ENCODE results near the gene SACS.
A peak's percentile ranks its signal among the peaks of the same experiment; 100 is the strongest.
"Not testable (repeated sequence)": the region's sequence is repeated elsewhere in the genome, so short reads cannot be mapped to it uniquely, and the experiment has no call there.

SACS gene

DNA sequence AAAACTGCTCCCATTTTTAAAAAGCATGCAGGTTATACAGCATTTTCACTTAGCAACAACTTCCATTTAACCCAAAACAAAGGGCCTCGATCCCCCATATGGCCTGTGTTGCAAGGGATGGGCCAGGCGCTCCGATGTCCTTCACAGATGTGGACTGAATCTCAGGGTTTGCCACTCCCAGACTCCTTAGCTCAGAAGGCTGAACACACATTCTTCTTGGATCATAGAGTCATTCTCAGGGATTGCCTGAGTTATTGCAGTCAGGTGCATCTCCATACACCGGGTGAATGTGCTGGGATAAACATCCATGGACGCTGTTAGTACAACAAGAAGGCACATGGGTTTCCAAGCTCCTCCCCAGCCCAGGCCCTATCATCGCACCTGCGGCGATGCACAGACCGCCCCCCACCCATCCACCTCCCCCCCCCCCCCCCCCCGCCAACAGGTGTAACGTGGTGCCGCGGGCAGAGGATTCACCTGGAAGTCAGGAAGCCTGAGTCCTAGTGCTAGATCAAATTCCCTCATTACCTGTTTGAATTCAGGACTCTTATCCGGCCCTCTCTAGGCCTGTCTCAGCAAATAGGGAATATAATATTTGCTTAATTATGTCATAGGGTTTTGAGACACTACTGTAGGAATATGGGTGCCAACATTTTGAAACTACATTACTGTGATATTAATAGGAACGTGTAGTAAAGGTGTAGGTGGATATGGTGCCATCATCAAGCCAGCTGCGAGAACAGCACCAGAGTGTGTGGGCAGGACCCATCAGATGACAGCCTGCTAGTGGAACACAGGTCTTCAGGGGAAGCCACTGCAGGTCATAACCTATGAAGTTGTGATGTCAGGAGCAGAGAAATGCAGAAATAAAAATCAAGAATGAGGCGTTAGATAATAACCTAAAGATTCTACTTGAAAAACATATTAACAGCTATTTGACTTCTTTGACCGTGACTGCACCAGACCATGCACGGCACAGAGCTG, 110.9 kb downstream of the SACS start:
- in situ Hi-C loops (cut with HindIII; ENCODE audit: low sequenced_read_pairs) = no loop called here
- H3K4me3 ChIP-seq (ENCODE audit: low read depth, low read length) = no peak overlapping the region
- DNase-seq (ENCODE audit: low read depth, low spot score) = no peak
- TF ChIP-seq, protein P1, sequence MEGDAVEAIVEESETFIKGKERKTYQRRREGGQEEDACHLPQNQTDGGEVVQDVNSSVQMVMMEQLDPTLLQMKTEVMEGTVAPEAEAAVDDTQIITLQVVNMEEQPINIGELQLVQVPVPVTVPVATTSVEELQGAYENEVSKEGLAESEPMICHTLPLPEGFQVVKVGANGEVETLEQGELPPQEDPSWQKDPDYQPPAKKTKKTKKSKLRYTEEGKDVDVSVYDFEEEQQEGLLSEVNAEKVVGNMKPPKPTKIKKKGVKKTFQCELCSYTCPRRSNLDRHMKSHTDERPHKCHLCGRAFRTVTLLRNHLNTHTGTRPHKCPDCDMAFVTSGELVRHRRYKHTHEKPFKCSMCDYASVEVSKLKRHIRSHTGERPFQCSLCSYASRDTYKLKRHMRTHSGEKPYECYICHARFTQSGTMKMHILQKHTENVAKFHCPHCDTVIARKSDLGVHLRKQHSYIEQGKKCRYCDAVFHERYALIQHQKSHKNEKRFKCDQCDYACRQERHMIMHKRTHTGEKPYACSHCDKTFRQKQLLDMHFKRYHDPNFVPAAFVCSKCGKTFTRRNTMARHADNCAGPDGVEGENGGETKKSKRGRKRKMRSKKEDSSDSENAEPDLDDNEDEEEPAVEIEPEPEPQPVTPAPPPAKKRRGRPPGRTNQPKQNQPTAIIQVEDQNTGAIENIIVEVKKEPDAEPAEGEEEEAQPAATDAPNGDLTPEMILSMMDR (IDR thresholded peaks at IDR 0.05; ENCODE audit: low read depth, low read length) = no peak

DNA sequence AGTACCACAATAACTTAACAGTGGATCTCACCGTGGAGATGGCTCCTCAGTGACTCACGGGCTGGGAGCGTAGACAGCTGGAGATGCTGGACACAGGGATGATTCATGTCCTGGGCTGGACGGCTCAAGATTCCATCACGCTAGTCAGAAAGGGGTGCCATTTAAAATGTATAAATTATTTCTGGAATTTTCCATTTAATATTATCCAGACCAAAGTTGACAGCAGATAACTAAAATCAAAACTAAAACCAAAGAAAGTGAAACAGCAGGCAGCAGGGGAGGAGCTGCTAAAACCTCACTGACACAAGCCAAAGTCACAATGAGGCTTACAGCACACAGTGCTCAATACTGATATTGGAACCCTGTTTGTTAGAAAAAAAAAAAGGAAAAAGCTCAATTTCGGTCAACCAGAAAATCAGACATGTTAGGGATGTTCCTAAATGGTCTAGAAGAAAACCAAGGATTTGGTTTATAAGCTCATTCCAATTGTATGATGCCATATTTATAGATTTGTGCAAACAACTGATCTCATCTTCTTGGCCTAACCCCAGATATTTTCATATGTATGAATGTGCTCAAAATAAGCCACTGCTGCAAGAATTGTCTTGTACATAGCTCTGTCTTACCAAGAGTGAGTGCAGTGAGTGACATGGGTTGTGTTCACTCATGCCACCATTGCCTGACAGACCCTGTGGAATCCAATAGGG, 111.8 kb downstream of the SACS start:
- H3K4me3 ChIP-seq (ENCODE audit: low read depth, low read length) = peak overlapping the region; percentile 14
- DNase-seq (ENCODE audit: low read depth, low spot score) = peak; percentile 94
- TF ChIP-seq, protein P1 (IDR thresholded peaks at IDR 0.05; ENCODE audit: low read depth, low read length) = no peak
- in situ Hi-C loops (cut with HindIII; ENCODE audit: low sequenced_read_pairs) = no loop called here

DNA sequence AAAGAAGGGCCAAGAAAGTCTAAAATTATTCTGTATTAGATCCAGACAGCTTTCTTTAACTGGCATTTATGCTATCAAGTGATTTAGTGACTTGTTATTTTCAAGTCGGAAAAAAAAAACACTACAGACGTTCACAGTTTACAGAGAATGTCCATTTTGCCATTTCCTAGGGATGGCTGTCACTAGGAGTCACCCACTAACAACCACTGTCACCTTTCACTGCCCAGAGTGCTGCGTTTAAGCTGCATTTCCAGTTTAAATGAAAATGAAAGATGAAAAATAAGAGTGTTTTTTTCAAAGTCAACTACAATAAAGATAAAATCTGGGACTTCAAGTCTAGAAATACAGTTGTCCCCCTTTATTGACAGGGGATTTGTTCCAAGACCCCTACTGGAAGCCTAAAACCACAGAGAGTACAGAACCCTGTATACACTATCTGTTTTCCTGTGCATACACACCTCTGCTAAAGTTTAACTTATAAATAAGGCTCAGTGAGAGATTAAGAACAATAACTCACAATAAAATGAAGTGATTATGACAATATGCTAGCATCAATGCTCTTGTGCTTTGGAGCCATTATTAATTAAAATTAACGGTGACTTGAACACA, 112.5 kb downstream of the SACS start:
- TF ChIP-seq, protein P1 (IDR thresholded peaks at IDR 0.05; ENCODE audit: low read depth, low read length) = no peak
- DNase-seq (ENCODE audit: low read depth, low spot score) = no peak
- in situ Hi-C loops (cut with HindIII; ENCODE audit: low sequenced_read_pairs) = no loop called here
- no peak overlapping the region for H3K4me3 ChIP-seq (ENCODE audit: low read depth, low read length)

DNA sequence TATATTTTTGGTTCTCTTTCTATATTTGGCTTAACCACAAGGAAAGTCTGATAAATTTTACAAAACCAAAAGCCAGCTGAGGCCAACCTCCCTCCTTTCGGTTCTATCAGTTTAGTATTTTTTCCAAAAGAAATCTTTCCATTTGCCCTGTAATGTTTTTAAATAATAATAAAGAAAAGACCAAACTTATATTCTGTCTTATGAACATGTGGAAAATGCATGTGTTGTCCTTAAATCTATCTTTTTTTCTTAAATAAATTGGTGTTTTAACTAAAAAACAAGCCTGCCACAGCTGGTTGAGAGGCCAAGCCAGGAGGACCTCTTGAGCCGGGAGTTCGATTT, 113.6 kb downstream of the SACS start:
- H3K4me3 ChIP-seq (ENCODE audit: low read depth, low read length) = no peak overlapping the region
- no peak for DNase-seq (ENCODE audit: low read depth, low spot score)
- TF ChIP-seq, protein P1 (IDR thresholded peaks at IDR 0.05; ENCODE audit: low read depth, low read length) = no peak
- in situ Hi-C loops (cut with HindIII; ENCODE audit: low sequenced_read_pairs) = no loop called here

DNA sequence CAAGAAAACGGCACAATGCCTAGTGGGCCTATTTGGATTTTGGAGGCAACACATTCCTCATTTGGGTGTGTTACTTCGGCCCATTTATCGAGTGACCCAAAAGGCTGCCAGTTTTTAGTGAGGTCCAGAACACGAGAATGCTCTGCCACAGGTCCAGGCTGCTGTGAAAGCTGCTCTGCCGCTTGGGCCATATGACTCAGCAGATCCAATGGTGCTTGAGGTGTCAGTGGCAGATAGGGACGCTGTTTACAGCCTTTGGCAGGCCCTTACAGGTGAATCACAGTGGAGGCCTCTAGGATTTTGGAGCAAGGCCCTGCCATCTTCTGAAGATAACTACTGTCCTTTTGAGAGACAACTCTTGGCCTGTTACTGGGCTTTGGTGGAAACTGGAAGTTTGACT, 118.7 kb downstream of the SACS start:
- DNase-seq (ENCODE audit: low read depth, low spot score); H3K4me3 ChIP-seq (ENCODE audit: low read depth, low read length); in situ Hi-C loops (cut with HindIII; ENCODE audit: low sequenced_read_pairs): not testable (repeated sequence)

DNA sequence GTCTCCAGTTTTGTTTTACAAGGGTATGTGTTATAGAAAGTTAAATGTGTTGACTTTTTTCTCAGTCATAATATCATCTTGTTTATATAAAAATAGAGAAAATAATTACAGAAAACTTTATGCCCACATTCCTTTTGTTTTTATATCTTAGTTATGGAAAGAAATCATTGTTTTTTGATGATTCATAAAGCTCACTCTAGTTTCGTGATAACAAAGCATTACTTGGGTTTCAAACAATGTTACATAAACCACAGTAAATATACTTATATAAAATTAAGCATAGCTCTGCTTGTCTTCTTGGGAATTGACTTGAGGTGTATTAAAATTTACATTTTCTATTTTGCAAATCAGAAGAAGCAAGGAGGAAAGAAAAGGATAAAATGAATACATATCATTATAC, 140.9 kb downstream of the SACS start:
- DNase-seq (ENCODE audit: low read depth, low spot score) = no peak
- TF ChIP-seq, protein P1 (IDR thresholded peaks at IDR 0.05; ENCODE audit: low read depth, low read length) = no peak
- H3K4me3 ChIP-seq (ENCODE audit: low read depth, low read length) = no peak overlapping the region
- in situ Hi-C loops (cut with HindIII; ENCODE audit: low sequenced_read_pairs) = no loop called here

Data from astrocyte of the spinal cord (primary cell).